Hepatocyte (in vitro differentiated cells): ENCODE results near the gene ADORA2A. TPM values are rescaled to one million over a fixed set of nuclear protein-coding genes. Genes with fewer than 3 reads are reported as not detected.

Experiments used
- DNase-seq: peaks from one replicate; pipeline ENCODE4 v3.0.0-alpha.2; 2016; ENCODE audit warnings: low spot score
- H2AFZ ChIP-seq: fragments of 200-600 bp; sonication (generic); 2 replicates; pipeline ENCODE4 v1.6.0; 2016; ENCODE audit warnings: antibody characterized with exemption, mild to moderate bottlenecking
- H3K27ac ChIP-seq: fragments of 200-600 bp; sonication (generic); 2 replicates; pipeline ENCODE4 v1.5.1; 2016; ENCODE audit warnings: mild to moderate bottlenecking
- H3K27me3 ChIP-seq: fragments of 200-600 bp; sonication (generic); 2 replicates; pipeline ENCODE4 v1.6.1; 2016
- H3K36me3 ChIP-seq: fragments of 200-600 bp; sonication (generic); replicated peaks from 2 replicates; pipeline ENCODE4 v1.5.1; 2016; ENCODE audit warnings: low read depth; ENCODE audit not compliant: insufficient read depth
- H3K4me1 ChIP-seq: fragments of 200-600 bp; sonication (generic); 2 replicates; pipeline ENCODE4 v1.5.1; 2016; ENCODE audit warnings: mild to moderate bottlenecking, moderate library complexity; ENCODE audit not compliant: insufficient read depth
- H3K4me2 ChIP-seq: fragments of 200-600 bp; sonication (generic); 2 replicates; pipeline ENCODE4 v1.6.0; 2016
- H3K4me3 ChIP-seq: fragments of 200-600 bp; sonication (generic); 2 replicates; pipeline ENCODE4 v1.5.1; 2016; ENCODE audit warnings: mild to moderate bottlenecking
- H3K79me2 ChIP-seq: fragments of 200-600 bp; sonication (generic); 2 replicates; pipeline ENCODE4 v1.6.0; 2017; ENCODE audit warnings: mild to moderate bottlenecking
- H3K9me2 ChIP-seq: fragments of 200-600 bp; sonication (generic); replicated peaks from 2 replicates; pipeline ENCODE4 v1.6.0; 2017; ENCODE audit warnings: mild to moderate bottlenecking; ENCODE audit not compliant: insufficient read depth
- H3K9me3 ChIP-seq: fragments of 200-600 bp; sonication (generic); 2 replicates; pipeline ENCODE4 v1.5.1; 2016; ENCODE audit warnings: low read depth, mild to moderate bottlenecking
- H4K20me1 ChIP-seq: fragments of 200-600 bp; sonication (generic); 2 replicates; pipeline ENCODE4 v1.6.0; 2016; ENCODE audit warnings: mild to moderate bottlenecking; ENCODE audit not compliant: insufficient read depth, poor library complexity, severe bottlenecking
- CTCF ChIP-seq: fragments of 200-600 bp; sonication (generic); IDR thresholded peaks from 2 replicates; pipeline ENCODE4 v1.5.1; 2016; ENCODE audit warnings: antibody characterized with exemption, mild to moderate bottlenecking; ENCODE audit not compliant: poor library complexity
- EZH2 ChIP-seq: fragments of 200-600 bp; sonication (generic); IDR thresholded peaks from 2 replicates; pipeline ENCODE4 v1.6.1; 2016; ENCODE audit warnings: antibody characterized with exemption, mild to moderate bottlenecking, borderline replicate concordance
- EZH2phosphoT487 ChIP-seq: fragments of 200-600 bp; sonication (generic); IDR thresholded peaks from one replicate; pipeline ENCODE4 v1.6.1; 2018; ENCODE audit warnings: antibody characterized with exemption, mild to moderate bottlenecking, low read depth, moderate library complexity; ENCODE audit not compliant: unreplicated experiment, severe bottlenecking
- WGBS: methylation state at CpG from one replicate; pipeline ENCODE4 v1.1.6; 2016; ENCODE audit warnings: low lambda C conversion rate; ENCODE audit errors: missing lambda C conversion rate; 5-methylcytosine and 5-hydroxymethylcytosine counted together
- polyA plus RNA-seq: library from polyadenylated mRNA; unstranded; fragments of >200 nt; fragmentation: Nextera tagmentation; extraction: Ambion mirVana; gene quantifications from 2 replicates; pipeline ENCODE4 v1.2.1, GENCODE V29; 2016
- total RNA-seq: library from RNA; depleted of rRNA; stranded (reverse); fragments of >200 nt; gene quantifications from 2 replicates; pipeline ENCODE4 v1.2.3, GENCODE V29; 2014

ADORA2A gene
- total and polyA plus RNA-seq, 2 experiments from 2014 or later, result 1.2 to 3.3 TPM

- Histone ChIP-seq H3K79me2 (peaks cover 22% of the 10 kb centered on the region), H3K27me3 (no peaks in the 10 kb centered on the region), H3K36me3 (no peaks in the 10 kb centered on the region), H3K4me1 (peaks cover 9% of the 10 kb centered on the region), H3K4me2 (no peak overlapping the region), H3K27ac (no peak overlapping the region), H2AFZ (no peak overlapping the region), H4K20me1 (peaks cover 6% of the 10 kb centered on the region), H3K4me3 (no peak overlapping the region), H3K9me3 (no peaks in the 10 kb centered on the region), H3K9me2 (no peaks in the 10 kb centered on the region)
- WGBS, result 88% methylated on average over 7 of the region's 7 CpGs
- TF ChIP-seq CTCF, result no peak
- no peak for TF ChIP-seq EZH2phosphoT487
- no peak for TF ChIP-seq EZH2
- DNase-seq, result no peak
These were observed 18.8 kb upstream of the ADORA2A start for GRCh38 chr22:24408630-24409029.

- H3K36me3 ChIP-seq, result no peaks in the 10 kb centered on the region
- no peaks in the 10 kb centered on the region for H3K27me3 ChIP-seq
- H3K9me2 ChIP-seq, result no peaks in the 10 kb centered on the region
- H2AFZ ChIP-seq, result no peak overlapping the region
- H4K20me1 ChIP-seq, result peaks cover 4% of the 10 kb centered on the region
- WGBS, result 91% methylated on average over 9 of the region's 9 CpGs
- no peak for TF ChIP-seq CTCF
- no peak for TF ChIP-seq EZH2
- TF ChIP-seq EZH2phosphoT487, result no peak
- no peaks in the 10 kb centered on the region for H3K9me3 ChIP-seq
- H3K4me3 ChIP-seq, result no peak overlapping the region
- H3K79me2 ChIP-seq, result peaks cover 22% of the 10 kb centered on the region
- DNase-seq, result no peak
- H3K27ac ChIP-seq, result no peak overlapping the region
- H3K4me2 ChIP-seq, result no peak overlapping the region
- peaks cover 8% of the 10 kb centered on the region for H3K4me1 ChIP-seq
These were observed 17.7 kb upstream of the ADORA2A start for GRCh38 chr22:24409707-24410106.

GRCh38 chr22:24410110-24410856, 17.1 kb upstream of the ADORA2A start:
- Histone ChIP-seq H3K27me3 (no peaks in the 10 kb centered on the region), H3K4me3 (no peak overlapping the region), H3K9me3 (no peaks in the 10 kb centered on the region), H2AFZ (no peak overlapping the region), H3K4me2 (no peak overlapping the region), H3K27ac (no peak overlapping the region), H4K20me1 (peaks cover 4% of the 10 kb centered on the region), H3K79me2 (peaks cover 16% of the 10 kb centered on the region), H3K4me1 (peaks cover 8% of the 10 kb centered on the region), H3K36me3 (no peaks in the 10 kb centered on the region), H3K9me2 (no peaks in the 10 kb centered on the region)
- 85% methylated on average over 8 of the region's 8 CpGs for WGBS
- DNase-seq, result no peak
- TF ChIP-seq EZH2phosphoT487 (no peak), CTCF (no peak), EZH2 (no peak)
